Left lung (tissue), 10 donors: Measurements from ENCODE around the gene OSBPL5. TPM values are rescaled to one million over a fixed set of nuclear protein-coding genes. Genes with fewer than 3 reads are reported as not detected.

Source experiments
- ATAC-seq: fragments of 200-7000 bp; cut with Tn5 transposase; one replicate; pipeline ENCODE4 v1.9.1; 2020; ENCODE audit warnings: moderate library complexity
- DNase-seq, 4 donors: peaks; one replicate each; pipeline ENCODE4 v3.0.0-alpha.2; 2013 to 2020
- H3K27ac ChIP-seq, 2 donors: fragments of 200-600 bp; sonication (generic) in 1 of 2; one replicate each; pipeline versions ENCODE4 v1.5.0 to v1.8.0; 2020 to 2021
- H3K27me3 ChIP-seq, 2 donors: fragments of 200-600 bp; sonication (generic) in 1 of 2; one replicate each; pipeline versions ENCODE4 v1.5.0 to v1.8.0; 2020 to 2021
- H3K36me3 ChIP-seq, 2 donors: fragments of 200-600 bp; sonication (generic) in 1 of 2; one replicate each; pipeline versions ENCODE4 v1.5.0 to v1.8.0; 2020 to 2021
- H3K4me1 ChIP-seq, 2 donors: fragments of 200-600 bp; one replicate each; pipeline ENCODE4 v1.8.0; 2021
- H3K4me3 ChIP-seq, 2 donors: fragments of 200-600 bp; sonication (generic) in 1 of 2; one replicate each; pipeline versions ENCODE4 v1.5.0 to v1.8.0; 2020 to 2021; ENCODE audit warnings: mild to moderate bottlenecking in 1 of 2
- H3K9me3 ChIP-seq, 2 donors: fragments of 200-600 bp; sonication (generic) in 1 of 2; one replicate each; pipeline versions ENCODE4 v1.5.0 to v1.8.0; 2020 to 2021
- intact Hi-C, 2 donors: fragments of 100-400 bp; cut with DNase I; formaldehyde crosslinking; loops; one replicate each; pipeline versions ENCODE4 v1.11.2 to v1.14.2; 2022
- polyA plus RNA-seq, 6 donors: library from polyadenylated mRNA; unstranded; fragments of 120-200 nt; gene quantifications; one replicate each; pipeline ENCODE4 v1.2.1, GENCODE V29; 2013; ENCODE audit not compliant: insufficient read length in 6 of 6
- total RNA-seq, 2 donors: library from RNA; stranded (reverse); fragmentation: NEBNext Ultra II Directional; extraction: Animal tissue kit (Norgen Biotek cat#: 25700); gene quantifications; one replicate each; pipeline ENCODE4 v1.2.1, GENCODE V29; 2021
- TF ChIP-seq, protein P1 (sequence below), 2 donors: fragments of 200-600 bp; sonication (generic) in 1 of 2; IDR thresholded peaks; one replicate each; pipeline versions ENCODE4 v1.5.0 to v1.8.0; 2021; ENCODE audit warnings: antibody characterized with exemption in 2 of 2
- donor health status: DM: no; HTN: yes; CAD: no.
- donor health status: DM: no; HTN: no; CAD: no.

Gene OSBPL5
- total and polyA plus RNA-seq, 8 donors = 19.5 to 39.6 (median 30.4) TPM

- Histone ChIP-seq H3K4me3 (no peak overlapping the region), H3K36me3 (no peaks in the 10 kb centered on the region), H3K4me1 (no peaks in the 10 kb centered on the region), H3K27me3 (no peaks in the 10 kb centered on the region), H3K9me3 (no peaks in the 10 kb centered on the region), H3K27ac (no peak overlapping the region)
- DNase-seq (peak in 1 of 4 donors; percentile 34), ATAC-seq (no peak)
- intact Hi-C loops = no loop called here
- TF ChIP-seq, protein P1, sequence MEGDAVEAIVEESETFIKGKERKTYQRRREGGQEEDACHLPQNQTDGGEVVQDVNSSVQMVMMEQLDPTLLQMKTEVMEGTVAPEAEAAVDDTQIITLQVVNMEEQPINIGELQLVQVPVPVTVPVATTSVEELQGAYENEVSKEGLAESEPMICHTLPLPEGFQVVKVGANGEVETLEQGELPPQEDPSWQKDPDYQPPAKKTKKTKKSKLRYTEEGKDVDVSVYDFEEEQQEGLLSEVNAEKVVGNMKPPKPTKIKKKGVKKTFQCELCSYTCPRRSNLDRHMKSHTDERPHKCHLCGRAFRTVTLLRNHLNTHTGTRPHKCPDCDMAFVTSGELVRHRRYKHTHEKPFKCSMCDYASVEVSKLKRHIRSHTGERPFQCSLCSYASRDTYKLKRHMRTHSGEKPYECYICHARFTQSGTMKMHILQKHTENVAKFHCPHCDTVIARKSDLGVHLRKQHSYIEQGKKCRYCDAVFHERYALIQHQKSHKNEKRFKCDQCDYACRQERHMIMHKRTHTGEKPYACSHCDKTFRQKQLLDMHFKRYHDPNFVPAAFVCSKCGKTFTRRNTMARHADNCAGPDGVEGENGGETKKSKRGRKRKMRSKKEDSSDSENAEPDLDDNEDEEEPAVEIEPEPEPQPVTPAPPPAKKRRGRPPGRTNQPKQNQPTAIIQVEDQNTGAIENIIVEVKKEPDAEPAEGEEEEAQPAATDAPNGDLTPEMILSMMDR (IDR thresholded peaks at IDR 0.05) = no peak
Observed at GRCh38 chr11:3186166-3186953, 21.2 kb upstream of the OSBPL5 start.

- H3K9me3 ChIP-seq = no peaks in the 10 kb centered on the region
- peak overlapping the region in 1 of 2 donors; percentile 33 for H3K27ac ChIP-seq
- intact Hi-C loops = no loop called here
- no peak overlapping the region for H3K4me3 ChIP-seq
- no peaks in the 10 kb centered on the region for H3K4me1 ChIP-seq
- H3K36me3 ChIP-seq = no peaks in the 10 kb centered on the region
- no peaks in the 10 kb centered on the region for H3K27me3 ChIP-seq
- DNase-seq = peak in 1 of 4 donors; percentile 31
- ATAC-seq = no peak
- TF ChIP-seq, protein P1 (IDR thresholded peaks at IDR 0.05) = no peak
Observed at GRCh38 chr11:3184732-3185347, 19.7 kb upstream of the OSBPL5 start.

- Histone ChIP-seq H3K27ac (no peak overlapping the region), H3K9me3 (no peaks in the 10 kb centered on the region), H3K4me1 (no peaks in the 10 kb centered on the region), H3K27me3 (no peaks in the 10 kb centered on the region), H3K36me3 (no peaks in the 10 kb centered on the region), H3K4me3 (no peak overlapping the region)
- intact Hi-C loops = no loop called here
- ATAC-seq (no peak), DNase-seq (peak in 2 of 4 donors; percentile 10 to 31)
- TF ChIP-seq, protein P1 (IDR thresholded peaks at IDR 0.05) = no peak
Observed at GRCh38 chr11:3183523-3183922, 18.4 kb upstream of the OSBPL5 start.

GRCh38 chr11:3182462-3182852 lies 17.3 kb upstream of the OSBPL5 start:
- Histone ChIP-seq H3K36me3 (no peaks in the 10 kb centered on the region), H3K4me1 (no peaks in the 10 kb centered on the region), H3K9me3 (no peaks in the 10 kb centered on the region), H3K27me3 (no peaks in the 10 kb centered on the region), H3K4me3 (no peak overlapping the region), H3K27ac (no peak overlapping the region)
- intact Hi-C loops = no loop called here
- ATAC-seq (no peak), DNase-seq (peak in 2 of 4 donors; percentile 22 to 43)
- TF ChIP-seq, protein P1 (IDR thresholded peaks at IDR 0.05) = no peak

DNA sequence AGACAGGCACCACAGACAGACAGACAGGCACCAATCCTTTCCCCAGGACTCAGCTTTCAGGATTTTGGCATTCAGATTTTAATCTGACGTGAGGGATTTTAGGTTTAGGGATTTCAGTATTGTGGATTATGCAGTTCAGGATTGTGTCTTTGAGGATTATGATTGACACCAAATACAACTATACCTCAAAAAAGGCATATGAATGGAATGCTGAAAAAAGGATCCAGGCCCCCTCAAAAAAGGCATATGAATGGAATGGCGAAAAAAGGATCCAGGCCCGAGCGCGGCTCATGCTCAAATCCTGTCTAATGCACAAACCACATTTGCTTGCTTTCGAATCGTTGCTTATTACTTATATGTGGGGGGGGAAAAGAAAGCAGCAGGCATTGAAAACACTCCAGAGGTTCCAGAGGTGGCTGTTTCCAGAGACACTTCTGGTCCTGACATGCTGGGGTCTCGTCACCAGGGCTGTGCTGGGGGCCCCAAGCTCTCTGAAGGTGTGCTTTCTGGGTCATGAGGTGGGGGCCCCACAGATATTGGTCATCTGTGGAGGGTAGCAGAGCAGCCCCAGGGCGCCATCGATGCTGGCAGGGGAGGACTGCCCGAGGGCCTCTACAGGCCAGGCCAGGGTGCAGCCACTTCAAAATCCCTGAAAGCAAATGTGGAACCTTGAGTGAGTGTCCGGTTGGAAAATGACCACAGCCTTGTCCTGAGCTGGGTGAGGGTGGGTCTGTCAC lies 16.8 kb upstream of the OSBPL5 start:
- H3K9me3 ChIP-seq = peaks cover 0 to 4% of the 10 kb centered on the region in 2 donors
- H3K4me1 ChIP-seq = no peaks in the 10 kb centered on the region
- intact Hi-C loops = no loop called here
- no peaks in the 10 kb centered on the region for H3K36me3 ChIP-seq
- ATAC-seq = no peak
- H3K27me3 ChIP-seq = no peaks in the 10 kb centered on the region
- TF ChIP-seq, protein P1 (IDR thresholded peaks at IDR 0.05) = no peak
- H3K4me3 ChIP-seq = no peak overlapping the region
- peak in 1 of 4 donors; percentile 47 for DNase-seq
- no peak overlapping the region for H3K27ac ChIP-seq
